Adrenal gland (tissue), 12 donors: Measurements from ENCODE around the gene ARMH1. TPM values are rescaled to one million over a fixed set of nuclear protein-coding genes. Genes with fewer than 3 reads are reported as not detected.

ENCODE experiments used
- DNase-seq, 7 donors: peaks; one replicate each; pipeline ENCODE4 v3.0.0-alpha.2; 2019 to 2020
- H3K27ac ChIP-seq, 5 donors: fragments of 200-600 bp; sonication (generic) in 4 of 5; 1 replicate in 3 of 5; 2 replicates in 2 of 5; pipeline versions ENCODE4 v1.5.1 to v1.8.0; 2016 to 2020; ENCODE audit warnings: mild to moderate bottlenecking in 1 of 5
- H3K27me3 ChIP-seq: fragments of 200-600 bp; 2 replicates; pipeline ENCODE4 v1.8.0; 2021
- H3K36me3 ChIP-seq, 2 donors: fragments of 200-600 bp; replicated peaks in 1 of 2; 1 replicate in 1 of 2; 2 replicates in 1 of 2; pipeline versions ENCODE4 v1.5.1 to v1.8.0; 2018 to 2022
- H3K4me1 ChIP-seq, 2 donors: fragments of 200-600 bp; replicated peaks in 1 of 2; 1 replicate in 1 of 2; 2 replicates in 1 of 2; pipeline versions ENCODE4 v1.5.1 to v1.8.0; 2018 to 2021
- H3K4me3 ChIP-seq, 4 donors: fragments of 200-600 bp; sonication (generic) in 3 of 4; one replicate each; pipeline ENCODE4 v1.5.1; 2016 to 2018
- H3K9me3 ChIP-seq, 3 donors: fragments of 200-600 bp; sonication (generic) in 1 of 3; replicated peaks in 1 of 3; 1 replicate in 2 of 3; 2 replicates in 1 of 3; pipeline versions ENCODE4 v1.5.1 to v1.8.0; 2016 to 2021
- CTCF ChIP-seq, 6 experiments: fragments of 450-650 bp in 4 of 6; fragments of 200-600 bp in 2 of 6; sonication (generic) in 1 of 6; IDR thresholded peaks; 1 replicate in 5 of 6; 2 replicates in 1 of 6; pipeline versions ENCODE4 v1.5.1 to v1.8.0; 2016 to 2021; ENCODE audit warnings: antibody characterized with exemption in 6 of 6, mild to moderate bottlenecking in 2 of 6, moderate library complexity in 1 of 6
- POLR2A ChIP-seq, 2 donors: fragments of 450-650 bp; IDR thresholded peaks; one replicate each; pipeline ENCODE4 v1.6.1; 2017; ENCODE audit warnings: antibody characterized with exemption in 2 of 2, mild to moderate bottlenecking in 2 of 2, moderate library complexity in 1 of 2
- WGBS, 4 donors: extraction: QIAGEN DNeasy Blood & Tissue Kit in 2 of 4; methylation state at CpG; one replicate each; pipeline versions ENCODE4 v1.1.5 to v1.1.7; 2013 to 2017; 5-methylcytosine and 5-hydroxymethylcytosine counted together
- intact Hi-C, 2 donors: fragments of 100-400 bp; cut with DNase I; formaldehyde crosslinking; loops; one replicate each; pipeline versions ENCODE4 v1.14.1 to v1.15.0; 2022 to 2023
- polyA plus RNA-seq, 3 donors: library from polyadenylated mRNA; stranded (reverse); fragments of 200-250 nt in 2 of 3; fragments of 350-450 nt in 1 of 3; fragmentation: Illumina TruSeq in 1 of 3; extraction: RNeasy Lipid Tissue Mini Kit (QIAGEN cat#74804) in 1 of 3; gene quantifications; one replicate each; pipeline ENCODE4 v1.2.3, GENCODE V29; 2013 to 2014
- total RNA-seq, 9 donors: library from RNA; depleted of rRNA in 4 of 9; stranded (reverse); fragments of >200 nt in 4 of 9; fragments of 120-200 nt in 1 of 9; fragmentation: NEBNext Ultra II Directional in 1 of 9; extraction: Animal tissue kit (Norgen Biotek cat#: 25700) in 1 of 9; gene quantifications; one replicate each; pipeline versions ENCODE4 v1.1.0 to v1.2.4, GENCODE V29; 2013 to 2023
- donor health status: healthy with polysubstance abuse.
- donor health status: Bipolar disorder and iron deficiency.
- donor health status: DM: yes; HTN: yes; CAD: no.
- donor health status: DM: no; HTN: no; CAD: no.
- donor health status: DM: no; HTN: no; CAD: no.
- donor health status: DM: yes; HTN: yes; CAD: no.

The ARMH1 gene
- total and polyA plus RNA-seq, 12 donors: 0.18 to 76.0 (median 4.3) TPM

GRCh38 chr1:44643721-44644334 is 30.7 kb upstream of the ARMH1 start:
- DNase-seq: no peak
- WGBS, 4 donors: 80 to 89% (median 82%) methylated on average over 6 to 9 of the region's 9 CpGs
- Histone ChIP-seq H3K4me3 (no peak overlapping the region), H3K27me3 (no peaks in the 10 kb centered on the region), H3K9me3 (no peaks in the 10 kb centered on the region), H3K36me3 (peaks cover 0 to 84% of the 10 kb centered on the region in 2 donors), H3K4me1 (peaks cover 30 to 45% of the 10 kb centered on the region in 2 donors), H3K27ac (peak overlapping the region in 2 of 5 donors; percentile 90 to 98)
- TF ChIP-seq CTCF (IDR thresholded peaks at IDR 0.05) (no peak), POLR2A (IDR thresholded peaks at IDR 0.05) (no peak)
- intact Hi-C loops: no loop called here

GRCh38 chr1:44644806-44645205 is 29.7 kb upstream of the ARMH1 start:
- 62 to 80% (median 68%) methylated on average over 1 to 7 of the region's 7 CpGs for WGBS, 4 donors
- peak in 5 of 7 donors; percentile 54 to 60 (median 59) for DNase-seq
- Histone ChIP-seq H3K27ac (peak overlapping the region; percentile 61 to 98 (median 83)), H3K4me1 (peaks cover 30 to 44% of the 10 kb centered on the region in 2 donors), H3K4me3 (no peak overlapping the region), H3K27me3 (no peaks in the 10 kb centered on the region), H3K36me3 (peaks cover 0 to 83% of the 10 kb centered on the region in 2 donors), H3K9me3 (no peaks in the 10 kb centered on the region)
- intact Hi-C loops: no loop called here
- no peak for TF ChIP-seq CTCF (IDR thresholded peaks at IDR 0.05)
- no peak for TF ChIP-seq POLR2A (IDR thresholded peaks at IDR 0.05)

- peak overlapping the region; percentile 61 to 98 (median 83) for H3K27ac ChIP-seq
- H3K4me1 ChIP-seq: peaks cover 30 to 44% of the 10 kb centered on the region in 2 donors
- H3K27me3 ChIP-seq: no peaks in the 10 kb centered on the region
- H3K4me3 ChIP-seq: peak overlapping the region in 1 of 4 donors; percentile 32
- H3K9me3 ChIP-seq: no peaks in the 10 kb centered on the region
- TF ChIP-seq CTCF (IDR thresholded peaks at IDR 0.05) (no peak), POLR2A (IDR thresholded peaks at IDR 0.05) (peak in 1 of 2 donors; percentile 79)
- 28 to 47% (median 43%) methylated on average over 9 to 18 of the region's 18 CpGs for WGBS, 4 donors
- H3K36me3 ChIP-seq: peaks cover 0 to 83% of the 10 kb centered on the region in 2 donors
- intact Hi-C loops: no loop called here
- DNase-seq: peak; percentile 88 to 96 (median 93)
Observed at GRCh38 chr1:44645476-44646244, 28.9 kb upstream of the ARMH1 start.

GRCh38 chr1:44646261-44647110 is 28.0 kb upstream of the ARMH1 start:
- peak; percentile 72 to 90 (median 84) for DNase-seq
- TF ChIP-seq POLR2A (IDR thresholded peaks at IDR 0.05): no peak
- TF ChIP-seq CTCF (IDR thresholded peaks at IDR 0.05): no peak
- Histone ChIP-seq H3K27me3 (no peaks in the 10 kb centered on the region), H3K9me3 (no peaks in the 10 kb centered on the region), H3K27ac (peak overlapping the region in 4 of 5 donors; percentile 80 to 98 (median 86)), H3K36me3 (peaks cover 0 to 85% of the 10 kb centered on the region in 2 donors), H3K4me3 (no peak overlapping the region), H3K4me1 (peaks cover 25 to 41% of the 10 kb centered on the region in 2 donors)
- 51 to 66% (median 54%) methylated on average over 7 to 28 of the region's 28 CpGs for WGBS, 4 donors
- intact Hi-C loops: no loop called here
